ENCODE data around the gene MAML2. TPM values are rescaled to one million over a fixed set of nuclear protein-coding genes. Genes with fewer than 3 reads are reported as not detected.

The MAML2 gene
- total and polyA plus RNA-seq, 9 of the 15 experiments (the other 6 are each of a cell fraction or from before 2014, with no cell fraction given): 0.79 to 6.8 (median 4.8) TPM

DNA sequence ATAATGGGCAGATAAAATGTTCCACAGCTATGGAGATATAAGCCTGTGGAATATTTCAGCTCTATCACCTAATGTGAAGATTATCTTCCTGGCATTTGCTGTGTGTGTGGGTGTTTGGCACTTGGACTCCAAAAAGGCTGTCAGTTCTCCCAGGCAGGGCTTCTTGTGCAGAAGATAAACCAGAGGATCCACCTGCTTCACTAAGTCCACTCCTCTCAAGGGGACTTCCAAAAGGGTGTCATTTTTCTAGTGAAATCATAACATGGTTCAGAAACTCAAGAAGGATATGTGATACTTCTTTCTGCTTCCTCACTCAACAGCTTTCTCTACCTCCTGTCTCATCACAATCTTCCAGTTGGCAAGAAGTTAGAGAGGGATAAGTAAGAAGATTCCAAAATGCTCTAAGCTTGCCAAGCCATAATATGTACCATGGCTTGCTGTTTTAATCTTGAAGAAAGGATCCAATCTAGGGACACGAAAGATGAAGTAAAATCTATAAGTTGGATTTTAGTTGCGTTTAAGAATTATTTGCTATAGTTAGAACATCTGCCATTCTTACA is 212.9 kb downstream of the MAML2 start (continued):
- TF ChIP-seq, protein P1, sequence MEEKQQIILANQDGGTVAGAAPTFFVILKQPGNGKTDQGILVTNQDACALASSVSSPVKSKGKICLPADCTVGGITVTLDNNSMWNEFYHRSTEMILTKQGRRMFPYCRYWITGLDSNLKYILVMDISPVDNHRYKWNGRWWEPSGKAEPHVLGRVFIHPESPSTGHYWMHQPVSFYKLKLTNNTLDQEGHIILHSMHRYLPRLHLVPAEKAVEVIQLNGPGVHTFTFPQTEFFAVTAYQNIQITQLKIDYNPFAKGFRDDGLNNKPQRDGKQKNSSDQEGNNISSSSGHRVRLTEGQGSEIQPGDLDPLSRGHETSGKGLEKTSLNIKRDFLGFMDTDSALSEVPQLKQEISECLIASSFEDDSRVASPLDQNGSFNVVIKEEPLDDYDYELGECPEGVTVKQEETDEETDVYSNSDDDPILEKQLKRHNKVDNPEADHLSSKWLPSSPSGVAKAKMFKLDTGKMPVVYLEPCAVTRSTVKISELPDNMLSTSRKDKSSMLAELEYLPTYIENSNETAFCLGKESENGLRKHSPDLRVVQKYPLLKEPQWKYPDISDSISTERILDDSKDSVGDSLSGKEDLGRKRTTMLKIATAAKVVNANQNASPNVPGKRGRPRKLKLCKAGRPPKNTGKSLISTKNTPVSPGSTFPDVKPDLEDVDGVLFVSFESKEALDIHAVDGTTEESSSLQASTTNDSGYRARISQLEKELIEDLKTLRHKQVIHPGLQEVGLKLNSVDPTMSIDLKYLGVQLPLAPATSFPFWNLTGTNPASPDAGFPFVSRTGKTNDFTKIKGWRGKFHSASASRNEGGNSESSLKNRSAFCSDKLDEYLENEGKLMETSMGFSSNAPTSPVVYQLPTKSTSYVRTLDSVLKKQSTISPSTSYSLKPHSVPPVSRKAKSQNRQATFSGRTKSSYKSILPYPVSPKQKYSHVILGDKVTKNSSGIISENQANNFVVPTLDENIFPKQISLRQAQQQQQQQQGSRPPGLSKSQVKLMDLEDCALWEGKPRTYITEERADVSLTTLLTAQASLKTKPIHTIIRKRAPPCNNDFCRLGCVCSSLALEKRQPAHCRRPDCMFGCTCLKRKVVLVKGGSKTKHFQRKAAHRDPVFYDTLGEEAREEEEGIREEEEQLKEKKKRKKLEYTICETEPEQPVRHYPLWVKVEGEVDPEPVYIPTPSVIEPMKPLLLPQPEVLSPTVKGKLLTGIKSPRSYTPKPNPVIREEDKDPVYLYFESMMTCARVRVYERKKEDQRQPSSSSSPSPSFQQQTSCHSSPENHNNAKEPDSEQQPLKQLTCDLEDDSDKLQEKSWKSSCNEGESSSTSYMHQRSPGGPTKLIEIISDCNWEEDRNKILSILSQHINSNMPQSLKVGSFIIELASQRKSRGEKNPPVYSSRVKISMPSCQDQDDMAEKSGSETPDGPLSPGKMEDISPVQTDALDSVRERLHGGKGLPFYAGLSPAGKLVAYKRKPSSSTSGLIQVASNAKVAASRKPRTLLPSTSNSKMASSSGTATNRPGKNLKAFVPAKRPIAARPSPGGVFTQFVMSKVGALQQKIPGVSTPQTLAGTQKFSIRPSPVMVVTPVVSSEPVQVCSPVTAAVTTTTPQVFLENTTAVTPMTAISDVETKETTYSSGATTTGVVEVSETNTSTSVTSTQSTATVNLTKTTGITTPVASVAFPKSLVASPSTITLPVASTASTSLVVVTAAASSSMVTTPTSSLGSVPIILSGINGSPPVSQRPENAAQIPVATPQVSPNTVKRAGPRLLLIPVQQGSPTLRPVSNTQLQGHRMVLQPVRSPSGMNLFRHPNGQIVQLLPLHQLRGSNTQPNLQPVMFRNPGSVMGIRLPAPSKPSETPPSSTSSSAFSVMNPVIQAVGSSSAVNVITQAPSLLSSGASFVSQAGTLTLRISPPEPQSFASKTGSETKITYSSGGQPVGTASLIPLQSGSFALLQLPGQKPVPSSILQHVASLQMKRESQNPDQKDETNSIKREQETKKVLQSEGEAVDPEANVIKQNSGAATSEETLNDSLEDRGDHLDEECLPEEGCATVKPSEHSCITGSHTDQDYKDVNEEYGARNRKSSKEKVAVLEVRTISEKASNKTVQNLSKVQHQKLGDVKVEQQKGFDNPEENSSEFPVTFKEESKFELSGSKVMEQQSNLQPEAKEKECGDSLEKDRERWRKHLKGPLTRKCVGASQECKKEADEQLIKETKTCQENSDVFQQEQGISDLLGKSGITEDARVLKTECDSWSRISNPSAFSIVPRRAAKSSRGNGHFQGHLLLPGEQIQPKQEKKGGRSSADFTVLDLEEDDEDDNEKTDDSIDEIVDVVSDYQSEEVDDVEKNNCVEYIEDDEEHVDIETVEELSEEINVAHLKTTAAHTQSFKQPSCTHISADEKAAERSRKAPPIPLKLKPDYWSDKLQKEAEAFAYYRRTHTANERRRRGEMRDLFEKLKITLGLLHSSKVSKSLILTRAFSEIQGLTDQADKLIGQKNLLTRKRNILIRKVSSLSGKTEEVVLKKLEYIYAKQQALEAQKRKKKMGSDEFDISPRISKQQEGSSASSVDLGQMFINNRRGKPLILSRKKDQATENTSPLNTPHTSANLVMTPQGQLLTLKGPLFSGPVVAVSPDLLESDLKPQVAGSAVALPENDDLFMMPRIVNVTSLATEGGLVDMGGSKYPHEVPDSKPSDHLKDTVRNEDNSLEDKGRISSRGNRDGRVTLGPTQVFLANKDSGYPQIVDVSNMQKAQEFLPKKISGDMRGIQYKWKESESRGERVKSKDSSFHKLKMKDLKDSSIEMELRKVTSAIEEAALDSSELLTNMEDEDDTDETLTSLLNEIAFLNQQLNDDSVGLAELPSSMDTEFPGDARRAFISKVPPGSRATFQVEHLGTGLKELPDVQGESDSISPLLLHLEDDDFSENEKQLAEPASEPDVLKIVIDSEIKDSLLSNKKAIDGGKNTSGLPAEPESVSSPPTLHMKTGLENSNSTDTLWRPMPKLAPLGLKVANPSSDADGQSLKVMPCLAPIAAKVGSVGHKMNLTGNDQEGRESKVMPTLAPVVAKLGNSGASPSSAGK (IDR thresholded peaks at IDR 0.05): no peak
- no peak for TF ChIP-seq RBFOX2 (IDR thresholded peaks at IDR 0.05; ENCODE audit: low read depth, low read length)
- TF ChIP-seq POLR2A (conservative IDR thresholded peaks at IDR 0.05): no peak
- TF ChIP-seq, protein P2, sequence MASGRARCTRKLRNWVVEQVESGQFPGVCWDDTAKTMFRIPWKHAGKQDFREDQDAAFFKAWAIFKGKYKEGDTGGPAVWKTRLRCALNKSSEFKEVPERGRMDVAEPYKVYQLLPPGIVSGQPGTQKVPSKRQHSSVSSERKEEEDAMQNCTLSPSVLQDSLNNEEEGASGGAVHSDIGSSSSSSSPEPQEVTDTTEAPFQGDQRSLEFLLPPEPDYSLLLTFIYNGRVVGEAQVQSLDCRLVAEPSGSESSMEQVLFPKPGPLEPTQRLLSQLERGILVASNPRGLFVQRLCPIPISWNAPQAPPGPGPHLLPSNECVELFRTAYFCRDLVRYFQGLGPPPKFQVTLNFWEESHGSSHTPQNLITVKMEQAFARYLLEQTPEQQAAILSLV (tag; IDR thresholded peaks at IDR 0.05): no peak
- no peak for TF ChIP-seq NEUROD1 (IDR thresholded peaks at IDR 0.05; ENCODE audit: borderline replicate concordance, low read depth, low read length, partially characterized antibody)
- TF ChIP-seq ZKSCAN3 (CRISPR knock-in tag; IDR thresholded peaks at IDR 0.05): no peak
- no peak for TF ChIP-seq FIP1L1 (IDR thresholded peaks at IDR 0.05; ENCODE audit: low read depth, low read length, poor library complexity, severe bottlenecking)
- TF ChIP-seq PRMT5 (CRISPR knock-in tag; IDR thresholded peaks at IDR 0.05): no peak
- TF ChIP-seq ZBED1 (IDR thresholded peaks at IDR 0.05): no peak
- no peak for TF ChIP-seq FOS (IDR thresholded peaks at IDR 0.05; ENCODE audit: extremely low read depth, insufficient read length)
- no peak for TF ChIP-seq TFAM (CRISPR knock-in tag; conservative IDR thresholded peaks at IDR 0.05)
- no peak for TF ChIP-seq SOX6 (IDR thresholded peaks at IDR 0.05)
- no peak for TF ChIP-seq CBX2 (IDR thresholded peaks at IDR 0.05; ENCODE audit: insufficient read depth, low read length, poor library complexity, severe bottlenecking)

Measured in K562 (cell line).